WERI-Rb-1 (cell line): ENCODE measurements around the gene CDK4.

Experiments
- DNase-seq: peaks from one replicate; pipeline ENCODE4 v3.0.0-alpha.2; 2020
- H3K27ac ChIP-seq: fragments of 250-450 bp; sonication (Bioruptor Pico); 2 replicates; pipeline ENCODE4 v1.5.1; 2020; ENCODE audit warnings: mild to moderate bottlenecking, moderate library complexity
- H3K27me3 ChIP-seq: fragments of 250-450 bp; sonication (Bioruptor Pico); 2 replicates; pipeline ENCODE4 v1.5.1; 2021; ENCODE audit warnings: mild to moderate bottlenecking, low read depth, moderate library complexity; ENCODE audit not compliant: insufficient read depth, severe bottlenecking
- H3K36me3 ChIP-seq: fragments of 250-450 bp; sonication (Bioruptor Pico); 2 replicates; pipeline ENCODE4 v1.5.1; 2020; ENCODE audit warnings: mild to moderate bottlenecking, moderate library complexity
- H3K4me3 ChIP-seq: 2 replicates; pipeline ENCODE4 v1.5.1; 2011; ENCODE audit warnings: low read depth, mild to moderate bottlenecking, control low read depth, low read length
- H3K9me3 ChIP-seq: fragments of 250-450 bp; sonication (Bioruptor Pico); 2 replicates; pipeline ENCODE4 v1.5.1; 2021; ENCODE audit warnings: mild to moderate bottlenecking, moderate library complexity; ENCODE audit not compliant: severe bottlenecking
- CTCF ChIP-seq: IDR thresholded peaks from 2 replicates; pipeline ENCODE4 v1.5.1; 2011; ENCODE audit warnings: low read depth, mild to moderate bottlenecking, control low read depth, inconsistent platforms, low read length

The CDK4 gene

GRCh38 chr12:57730336-57731067 lies 21.6 kb downstream of the CDK4 start:
- Histone ChIP-seq H3K27ac (no peak overlapping the region), H3K9me3 (no peaks in the 10 kb centered on the region), H3K36me3 (peaks cover 8% of the 10 kb centered on the region), H3K27me3 (no peaks in the 10 kb centered on the region), H3K4me3 (no peak overlapping the region)
- no peak for DNase-seq
- TF ChIP-seq CTCF = no peak

DNA sequence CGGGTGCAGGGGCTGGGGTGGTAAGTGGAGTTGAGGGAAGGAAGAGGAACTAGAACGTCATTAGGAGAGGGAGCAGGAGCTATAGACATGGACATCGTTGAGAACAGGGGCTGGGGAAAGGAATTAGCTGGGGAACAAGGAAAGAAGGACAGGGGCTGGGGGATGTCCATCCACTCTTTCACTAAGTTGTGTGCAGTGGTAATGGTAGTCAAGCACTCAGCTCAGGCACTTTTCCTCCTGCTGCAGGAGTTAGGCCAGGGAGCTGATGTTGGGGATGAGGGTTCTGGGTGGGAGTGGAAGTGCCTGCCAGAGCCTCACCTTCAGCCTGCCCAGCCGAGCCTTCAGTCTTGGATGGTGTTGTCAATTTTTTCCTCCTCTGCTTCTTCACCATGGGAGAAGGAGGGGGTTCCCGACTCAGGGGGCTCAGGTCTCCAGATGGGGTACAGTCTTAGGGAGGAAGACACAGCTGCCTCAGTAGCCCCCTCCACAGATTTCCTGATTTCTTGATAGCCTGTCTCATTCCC lies 22.7 kb downstream of the CDK4 start:
- no peak overlapping the region for H3K4me3 ChIP-seq
- no peak for DNase-seq
- H3K27ac ChIP-seq = no peak overlapping the region
- no peaks in the 10 kb centered on the region for H3K27me3 ChIP-seq
- peaks cover 8% of the 10 kb centered on the region for H3K36me3 ChIP-seq
- TF ChIP-seq CTCF = no peak
- H3K9me3 ChIP-seq = no peaks in the 10 kb centered on the region

GRCh38 chr12:57727758-57728395 lies 24.2 kb downstream of the CDK4 start:
- no peaks in the 10 kb centered on the region for H3K27me3 ChIP-seq
- TF ChIP-seq CTCF = no peak
- H3K9me3 ChIP-seq = no peaks in the 10 kb centered on the region
- DNase-seq = no peak
- no peak overlapping the region for H3K27ac ChIP-seq
- H3K4me3 ChIP-seq = no peak overlapping the region
- H3K36me3 ChIP-seq = peaks cover 8% of the 10 kb centered on the region

DNA sequence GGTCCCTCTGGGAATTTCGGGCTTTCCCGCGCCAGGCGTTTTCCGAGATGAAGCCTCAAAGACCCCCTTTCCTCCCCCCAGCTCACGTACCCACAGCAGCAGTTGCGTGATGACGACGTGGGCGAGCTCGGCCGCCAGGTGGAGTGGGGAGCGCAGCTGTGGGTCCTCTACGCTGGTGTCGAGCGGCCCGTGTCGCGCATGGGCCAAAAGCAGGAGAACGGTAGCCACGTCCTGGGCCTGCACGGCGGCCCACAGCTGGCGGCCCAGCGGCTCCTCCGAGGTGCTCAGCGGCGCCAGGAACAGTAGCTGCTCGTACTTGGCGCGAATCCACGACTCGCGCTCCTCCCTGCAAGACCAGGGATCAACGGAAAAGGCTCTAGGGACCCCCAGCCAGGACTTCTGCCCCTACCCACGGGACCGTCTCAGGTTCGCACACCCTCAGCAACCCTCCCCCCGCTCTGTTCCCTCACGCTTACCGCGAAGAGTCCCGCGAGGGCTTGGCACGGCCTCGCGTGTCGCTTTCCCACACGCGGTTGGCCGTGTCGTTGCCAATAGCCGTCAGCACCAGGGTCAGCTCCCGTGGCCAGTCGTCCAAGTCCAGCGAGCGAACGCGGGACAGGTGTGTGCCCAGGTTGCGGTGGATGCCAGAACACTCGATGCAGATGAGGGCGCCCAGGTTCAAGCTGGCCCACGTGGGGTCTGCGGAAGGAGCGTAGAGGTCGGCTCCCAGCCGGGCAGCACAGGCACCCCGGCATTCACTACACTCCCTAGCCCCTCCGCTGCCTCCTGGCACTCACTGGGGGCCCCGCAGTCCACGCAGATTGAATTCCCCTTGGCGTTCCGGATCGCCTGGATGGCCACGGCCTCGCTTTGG lies 25.0 kb downstream of the CDK4 start:
- peak overlapping the region; percentile 52 for H3K4me3 ChIP-seq
- no peaks in the 10 kb centered on the region for H3K27me3 ChIP-seq
- peak; percentile 52 for DNase-seq
- H3K9me3 ChIP-seq = no peaks in the 10 kb centered on the region
- peaks cover 8% of the 10 kb centered on the region for H3K36me3 ChIP-seq
- TF ChIP-seq CTCF = peak; percentile 51
- H3K27ac ChIP-seq = peak overlapping the region; percentile 76

GRCh38 chr12:57726151-57726883 lies 25.8 kb downstream of the CDK4 start:
- peak; percentile 93 for DNase-seq
- peaks cover 13% of the 10 kb centered on the region for H3K36me3 ChIP-seq
- no peaks in the 10 kb centered on the region for H3K9me3 ChIP-seq
- H3K27ac ChIP-seq = peak overlapping the region; percentile 76
- H3K4me3 ChIP-seq = peak overlapping the region; percentile 52
- H3K27me3 ChIP-seq = no peaks in the 10 kb centered on the region
- TF ChIP-seq CTCF = peak; percentile 94
